ENCODE data around the gene PLEKHF1.

GRCh38 chr19:29687897-29688728 lies 22.9 kb downstream of the PLEKHF1 start:
- TF ChIP-seq POLR2A (IDR thresholded peaks at IDR 0.05; ENCODE audit: borderline replicate concordance, extremely low read depth, insufficient read depth, insufficient read length), result no peak
- no peak for TF ChIP-seq EZH2 (IDR thresholded peaks at IDR 0.05)
- TF ChIP-seq, protein P1, sequence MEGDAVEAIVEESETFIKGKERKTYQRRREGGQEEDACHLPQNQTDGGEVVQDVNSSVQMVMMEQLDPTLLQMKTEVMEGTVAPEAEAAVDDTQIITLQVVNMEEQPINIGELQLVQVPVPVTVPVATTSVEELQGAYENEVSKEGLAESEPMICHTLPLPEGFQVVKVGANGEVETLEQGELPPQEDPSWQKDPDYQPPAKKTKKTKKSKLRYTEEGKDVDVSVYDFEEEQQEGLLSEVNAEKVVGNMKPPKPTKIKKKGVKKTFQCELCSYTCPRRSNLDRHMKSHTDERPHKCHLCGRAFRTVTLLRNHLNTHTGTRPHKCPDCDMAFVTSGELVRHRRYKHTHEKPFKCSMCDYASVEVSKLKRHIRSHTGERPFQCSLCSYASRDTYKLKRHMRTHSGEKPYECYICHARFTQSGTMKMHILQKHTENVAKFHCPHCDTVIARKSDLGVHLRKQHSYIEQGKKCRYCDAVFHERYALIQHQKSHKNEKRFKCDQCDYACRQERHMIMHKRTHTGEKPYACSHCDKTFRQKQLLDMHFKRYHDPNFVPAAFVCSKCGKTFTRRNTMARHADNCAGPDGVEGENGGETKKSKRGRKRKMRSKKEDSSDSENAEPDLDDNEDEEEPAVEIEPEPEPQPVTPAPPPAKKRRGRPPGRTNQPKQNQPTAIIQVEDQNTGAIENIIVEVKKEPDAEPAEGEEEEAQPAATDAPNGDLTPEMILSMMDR (IDR thresholded peaks at IDR 0.05 in 2 of 3, conservative IDR thresholded peaks at IDR 0.05 in 1 of 3; ENCODE audit: borderline replicate concordance in 1 of 3, insufficient read depth in 1 of 3, low read depth in 2 of 3, low read length in 2 of 3), result no peak
- TF ChIP-seq, protein P2, sequence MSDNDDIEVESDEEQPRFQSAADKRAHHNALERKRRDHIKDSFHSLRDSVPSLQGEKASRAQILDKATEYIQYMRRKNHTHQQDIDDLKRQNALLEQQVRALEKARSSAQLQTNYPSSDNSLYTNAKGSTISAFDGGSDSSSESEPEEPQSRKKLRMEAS (IDR thresholded peaks at IDR 0.05), result no peak
- no peak for TF ChIP-seq POLR2AphosphoS5 (IDR thresholded peaks at IDR 0.05; ENCODE audit: low read depth, low read length)
- no peak for TF ChIP-seq CEBPB (IDR thresholded peaks at IDR 0.05; ENCODE audit: low read depth)
- TF ChIP-seq ZNF274 (IDR thresholded peaks at IDR 0.05; ENCODE audit: low read depth, low read length), result no peak
- TF ChIP-seq, protein P3, sequence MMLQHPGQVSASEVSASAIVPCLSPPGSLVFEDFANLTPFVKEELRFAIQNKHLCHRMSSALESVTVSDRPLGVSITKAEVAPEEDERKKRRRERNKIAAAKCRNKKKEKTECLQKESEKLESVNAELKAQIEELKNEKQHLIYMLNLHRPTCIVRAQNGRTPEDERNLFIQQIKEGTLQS (IDR thresholded peaks at IDR 0.05), result no peak
- TF ChIP-seq, protein P4, sequence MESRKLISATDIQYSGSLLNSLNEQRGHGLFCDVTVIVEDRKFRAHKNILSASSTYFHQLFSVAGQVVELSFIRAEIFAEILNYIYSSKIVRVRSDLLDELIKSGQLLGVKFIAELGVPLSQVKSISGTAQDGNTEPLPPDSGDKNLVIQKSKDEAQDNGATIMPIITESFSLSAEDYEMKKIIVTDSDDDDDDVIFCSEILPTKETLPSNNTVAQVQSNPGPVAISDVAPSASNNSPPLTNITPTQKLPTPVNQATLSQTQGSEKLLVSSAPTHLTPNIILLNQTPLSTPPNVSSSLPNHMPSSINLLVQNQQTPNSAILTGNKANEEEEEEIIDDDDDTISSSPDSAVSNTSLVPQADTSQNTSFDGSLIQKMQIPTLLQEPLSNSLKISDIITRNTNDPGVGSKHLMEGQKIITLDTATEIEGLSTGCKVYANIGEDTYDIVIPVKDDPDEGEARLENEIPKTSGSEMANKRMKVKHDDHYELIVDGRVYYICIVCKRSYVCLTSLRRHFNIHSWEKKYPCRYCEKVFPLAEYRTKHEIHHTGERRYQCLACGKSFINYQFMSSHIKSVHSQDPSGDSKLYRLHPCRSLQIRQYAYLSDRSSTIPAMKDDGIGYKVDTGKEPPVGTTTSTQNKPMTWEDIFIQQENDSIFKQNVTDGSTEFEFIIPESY (IDR thresholded peaks at IDR 0.05; ENCODE audit: extremely low read depth, insufficient replicate concordance, low read length), result no peak
- TF ChIP-seq REST (IDR thresholded peaks at IDR 0.05; ENCODE audit: low read depth), result no peak
- TF ChIP-seq EGR1 (IDR thresholded peaks at IDR 0.05; ENCODE audit: low read depth), result no peak
- no peak for TF ChIP-seq EZH2phosphoT487 (IDR thresholded peaks at IDR 0.05; ENCODE audit: borderline replicate concordance)
- TF ChIP-seq RAD21 (IDR thresholded peaks at IDR 0.05; ENCODE audit: low read depth), result no peak
